WTC11 (cell line): ENCODE measurements around the gene CAMTA1. TPM values are rescaled to one million over a fixed set of nuclear protein-coding genes. Genes with fewer than 3 reads are reported as not detected.

Experiments
- ATAC-seq: fragments of 200-7000 bp; cut with Tn5 transposase; 2 replicates; pipeline ENCODE4 v1.10.0; 2021; ENCODE audit warnings: mild to moderate bottlenecking, moderate library complexity
- CTCF ChIA-PET: fragments of 300-600 bp; sonication (Branson Sonifier 250); formaldehyde crosslinking; loops from one replicate; lab custom pipeline; 2021; ENCODE audit warnings: antibody characterized with exemption; lab: Charles Lee
- POLR2A ChIA-PET: fragments of 350-600 bp; sonication (Branson Sonifier 250); formaldehyde crosslinking; loops from one replicate; lab custom pipeline; 2021; ENCODE audit warnings: antibody characterized with exemption; lab: Charles Lee
- DNase-seq: peaks from one replicate; pipeline ENCODE4 v3.0.0; 2021; ENCODE audit warnings: low spot score
- H3K27ac Mint-ChIP-seq: 2 replicates; pipeline ENCODE4 v1.8.0; 2021; ENCODE audit warnings: mixed read lengths
- H3K27me3 Mint-ChIP-seq: 2 replicates; pipeline ENCODE4 v1.8.0; 2021; ENCODE audit warnings: low read depth, mild to moderate bottlenecking, moderate library complexity, mixed read lengths
- H3K36me3 Mint-ChIP-seq: 2 replicates; pipeline ENCODE4 v1.8.0; 2021; ENCODE audit warnings: mixed read lengths
- H3K4me1 Mint-ChIP-seq: 2 replicates; pipeline ENCODE4 v1.8.0; 2022; ENCODE audit warnings: mixed read lengths
- H3K4me3 Mint-ChIP-seq: 2 replicates; pipeline ENCODE4 v1.8.0; 2021; ENCODE audit warnings: mild to moderate bottlenecking, moderate library complexity, mixed read lengths
- H3K9me3 Mint-ChIP-seq: 2 replicates; pipeline ENCODE4 v1.8.0; 2021; ENCODE audit warnings: mixed read lengths
- E2F4 ChIP-seq: sonication (generic); formaldehyde crosslinking; IDR thresholded peaks from 2 replicates; pipeline ENCODE4 v1.8.1; 2022; ENCODE audit warnings: low read depth, mild to moderate bottlenecking, moderate library complexity, missing genetic modification reagents, borderline replicate concordance
- HMGA2 ChIP-seq: fragments of 250-450 bp; sonication (Bioruptor Pico); IDR thresholded peaks from 2 replicates; pipeline ENCODE4 v1.4.0; 2021; ENCODE audit warnings: mild to moderate bottlenecking, moderate library complexity
- HMGXB4 ChIP-seq: sonication (generic); formaldehyde crosslinking; IDR thresholded peaks from 2 replicates; pipeline ENCODE4 v1.8.1; 2023; ENCODE audit warnings: mild to moderate bottlenecking, moderate library complexity, missing genetic modification reagents
- NFYB ChIP-seq: sonication (generic); formaldehyde crosslinking; conservative IDR thresholded peaks from 2 replicates; pipeline ENCODE4 v1.8.0; 2022; ENCODE audit warnings: low read depth, missing genetic modification reagents
- NR2C2 ChIP-seq: sonication (generic); formaldehyde crosslinking; IDR thresholded peaks from 2 replicates; pipeline ENCODE4 v1.8.0; 2022; ENCODE audit warnings: mild to moderate bottlenecking, missing genetic modification reagents
- PRRX2 ChIP-seq: fragments of 250-450 bp; sonication (Bioruptor Pico); IDR thresholded peaks from 2 replicates; pipeline ENCODE4 v1.8.0; 2021; ENCODE audit warnings: mild to moderate bottlenecking
- TP53 ChIP-seq: sonication (generic); formaldehyde crosslinking; IDR thresholded peaks from 2 replicates; pipeline ENCODE4 v1.8.1; 2023; ENCODE audit warnings: mild to moderate bottlenecking, missing genetic modification reagents
- ZNF425 ChIP-seq: fragments of 250-450 bp; sonication (Bioruptor Pico); conservative IDR thresholded peaks from 2 replicates; pipeline ENCODE4 v1.9.0; 2021; ENCODE audit warnings: mild to moderate bottlenecking
- ZNF532 ChIP-seq: fragments of 250-450 bp; sonication (Bioruptor Pico); IDR thresholded peaks from 2 replicates; pipeline ENCODE4 v1.9.0; 2021; ENCODE audit warnings: mild to moderate bottlenecking, borderline replicate concordance
- total RNA-seq: library from RNA; stranded (reverse); gene quantifications from 3 replicates; pipeline ENCODE4 v1.2.3, GENCODE V29; 2021
- TF ChIP-seq, protein P1 (sequence below): fragments of 250-450 bp; sonication (Bioruptor Pico); IDR thresholded peaks from 2 replicates; pipeline ENCODE4 v1.9.0; 2021; ENCODE audit warnings: mild to moderate bottlenecking
- TF ChIP-seq, protein P2 (sequence below): sonication (generic); formaldehyde crosslinking; IDR thresholded peaks from 2 replicates; pipeline ENCODE4 v1.8.0; 2022; ENCODE audit warnings: mild to moderate bottlenecking, missing genetic modification reagents

The CAMTA1 gene
- total RNA-seq, 1 experiment from 2014 or later, result 86.4 TPM

DNA sequence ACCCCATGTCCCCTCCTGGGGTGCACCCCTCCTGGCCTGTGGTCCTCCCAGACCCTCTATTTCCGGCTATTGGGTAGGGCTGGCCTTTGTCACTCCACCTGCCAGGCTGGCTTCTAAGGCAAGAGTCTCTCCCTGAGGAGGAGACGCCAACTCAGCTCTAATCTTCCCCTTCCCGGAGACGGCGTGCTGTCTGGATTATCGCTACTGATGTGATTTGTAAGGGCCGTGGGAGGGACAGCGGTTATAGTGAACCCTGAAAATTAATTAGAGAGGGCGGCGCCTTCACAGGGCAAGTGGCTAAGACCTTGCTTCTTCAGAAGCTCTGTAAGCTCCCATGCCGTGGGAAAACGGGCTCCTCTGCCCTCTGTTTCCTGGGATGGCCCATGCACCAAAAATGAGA is 778.9 kb downstream of the CAMTA1 start:
- no peak for DNase-seq
- no peaks in the 10 kb centered on the region; the same call in 1 of the 2 replicates for H3K27me3 Mint-ChIP-seq
- ChIA-PET CTCF (interaction anchor here (2.0 kb wide), 1 partner anchor 24 kb away, joined by 5 read pairs; no protein-coding TSS in a partner anchor), POLR2A (no interaction called here)
- TF ChIP-seq, protein P1, sequence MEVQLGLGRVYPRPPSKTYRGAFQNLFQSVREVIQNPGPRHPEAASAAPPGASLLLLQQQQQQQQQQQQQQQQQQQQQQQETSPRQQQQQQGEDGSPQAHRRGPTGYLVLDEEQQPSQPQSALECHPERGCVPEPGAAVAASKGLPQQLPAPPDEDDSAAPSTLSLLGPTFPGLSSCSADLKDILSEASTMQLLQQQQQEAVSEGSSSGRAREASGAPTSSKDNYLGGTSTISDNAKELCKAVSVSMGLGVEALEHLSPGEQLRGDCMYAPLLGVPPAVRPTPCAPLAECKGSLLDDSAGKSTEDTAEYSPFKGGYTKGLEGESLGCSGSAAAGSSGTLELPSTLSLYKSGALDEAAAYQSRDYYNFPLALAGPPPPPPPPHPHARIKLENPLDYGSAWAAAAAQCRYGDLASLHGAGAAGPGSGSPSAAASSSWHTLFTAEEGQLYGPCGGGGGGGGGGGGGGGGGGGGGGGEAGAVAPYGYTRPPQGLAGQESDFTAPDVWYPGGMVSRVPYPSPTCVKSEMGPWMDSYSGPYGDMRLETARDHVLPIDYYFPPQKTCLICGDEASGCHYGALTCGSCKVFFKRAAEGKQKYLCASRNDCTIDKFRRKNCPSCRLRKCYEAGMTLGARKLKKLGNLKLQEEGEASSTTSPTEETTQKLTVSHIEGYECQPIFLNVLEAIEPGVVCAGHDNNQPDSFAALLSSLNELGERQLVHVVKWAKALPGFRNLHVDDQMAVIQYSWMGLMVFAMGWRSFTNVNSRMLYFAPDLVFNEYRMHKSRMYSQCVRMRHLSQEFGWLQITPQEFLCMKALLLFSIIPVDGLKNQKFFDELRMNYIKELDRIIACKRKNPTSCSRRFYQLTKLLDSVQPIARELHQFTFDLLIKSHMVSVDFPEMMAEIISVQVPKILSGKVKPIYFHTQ (CRISPR knock-in tag), result no peak
- no peak for TF ChIP-seq TP53 (CRISPR knock-in tag)
- no peak for TF ChIP-seq NR2C2
- TF ChIP-seq E2F4, result no peak
- no peak for TF ChIP-seq ZNF532
- no peak for TF ChIP-seq PRRX2 (CRISPR knock-in tag)
- no peak for TF ChIP-seq ZNF425 (CRISPR knock-in tag)
- TF ChIP-seq, protein P2, sequence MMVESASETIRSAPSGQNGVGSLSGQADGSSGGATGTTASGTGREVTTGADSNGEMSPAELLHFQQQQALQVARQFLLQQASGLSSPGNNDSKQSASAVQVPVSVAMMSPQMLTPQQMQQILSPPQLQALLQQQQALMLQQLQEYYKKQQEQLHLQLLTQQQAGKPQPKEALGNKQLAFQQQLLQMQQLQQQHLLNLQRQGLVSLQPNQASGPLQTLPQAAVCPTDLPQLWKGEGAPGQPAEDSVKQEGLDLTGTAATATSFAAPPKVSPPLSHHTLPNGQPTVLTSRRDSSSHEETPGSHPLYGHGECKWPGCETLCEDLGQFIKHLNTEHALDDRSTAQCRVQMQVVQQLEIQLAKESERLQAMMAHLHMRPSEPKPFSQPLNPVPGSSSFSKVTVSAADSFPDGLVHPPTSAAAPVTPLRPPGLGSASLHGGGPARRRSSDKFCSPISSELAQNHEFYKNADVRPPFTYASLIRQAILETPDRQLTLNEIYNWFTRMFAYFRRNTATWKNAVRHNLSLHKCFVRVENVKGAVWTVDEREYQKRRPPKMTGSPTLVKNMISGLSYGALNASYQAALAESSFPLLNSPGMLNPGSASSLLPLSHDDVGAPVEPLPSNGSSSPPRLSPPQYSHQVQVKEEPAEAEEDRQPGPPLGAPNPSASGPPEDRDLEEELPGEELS (CRISPR knock-in tag), result no peak
- no peak for TF ChIP-seq HMGXB4 (CRISPR knock-in tag)
- no peak for TF ChIP-seq NFYB (CRISPR knock-in tag)
- TF ChIP-seq HMGA2, result no peak
- ATAC-seq, result no peak
- H3K4me3 Mint-ChIP-seq, result no peak overlapping the region
- H3K9me3 Mint-ChIP-seq, result no peaks in the 10 kb centered on the region
- H3K36me3 Mint-ChIP-seq, result no peaks in the 10 kb centered on the region
- H3K4me1 Mint-ChIP-seq, result 0 out of 2 replicates have a peak, but pooled peaks cover 3% of the 10 kb centered on the region
- H3K27ac Mint-ChIP-seq, result no peak overlapping the region
